Testis (tissue), 3 donors: Measurements from ENCODE around the gene MED27. TPM values are rescaled to one million over a fixed set of nuclear protein-coding genes. Genes with fewer than 3 reads are reported as not detected.

ENCODE experiments used
- DNase-seq: peaks from one replicate; pipeline ENCODE4 v3.0.0-alpha.2; 2019
- H3K27ac ChIP-seq, 2 donors: fragments of 200-600 bp; sonication (generic); one replicate each; pipeline ENCODE4 v1.5.1; 2019
- H3K27me3 ChIP-seq: fragments of 200-600 bp; sonication (generic); one replicate; pipeline ENCODE4 v1.5.1; 2019
- H3K36me3 ChIP-seq: fragments of 200-600 bp; sonication (generic); one replicate; pipeline ENCODE4 v1.5.1; 2017; ENCODE audit warnings: low read depth; ENCODE audit errors: missing control alignments
- H3K4me1 ChIP-seq: fragments of 200-600 bp; sonication (generic); one replicate; pipeline ENCODE4 v1.5.1; 2019
- H3K4me3 ChIP-seq, 2 donors: fragments of 200-600 bp; sonication (generic); one replicate each; pipeline ENCODE4 v1.5.1; 2017 to 2019
- H3K9me3 ChIP-seq: fragments of 200-600 bp; sonication (generic); one replicate; pipeline ENCODE4 v1.5.1; 2017
- CTCF ChIP-seq, 3 experiments: fragments of 450-650 bp in 2 of 3; fragments of 200-600 bp in 1 of 3; sonication (generic) in 1 of 3; IDR thresholded peaks; one replicate each; pipeline ENCODE4 v1.5.1; 2016 to 2019; ENCODE audit warnings: antibody characterized with exemption in 3 of 3, mild to moderate bottlenecking in 2 of 3, moderate library complexity in 1 of 3
- POLR2A ChIP-seq: fragments of 450-650 bp; IDR thresholded peaks from one replicate; pipeline ENCODE4 v1.6.1; 2017; ENCODE audit warnings: antibody characterized with exemption, mild to moderate bottlenecking, moderate library complexity
- WGBS, 2 donors: methylation state at CpG; one replicate each; pipeline ENCODE4 v1.1.5; 2018; 5-methylcytosine and 5-hydroxymethylcytosine counted together
- intact Hi-C: fragments of 100-400 bp; cut with DNase I; formaldehyde crosslinking; loops from one replicate; pipeline ENCODE4 v1.15.1; 2023; ENCODE audit warnings: low total_unique reads
- polyA plus RNA-seq: library from polyadenylated mRNA; stranded (reverse); fragments of 350-450 nt; fragmentation: Illumina TruSeq; extraction: RNeasy Lipid Tissue Mini Kit (QIAGEN cat#74804); gene quantifications from one replicate; pipeline ENCODE4 v1.2.3, GENCODE V29; 2014; ENCODE audit warnings: low read depth, low replicate concordance; ENCODE audit not compliant: insufficient read depth
- total RNA-seq, 2 donors: library from RNA; depleted of rRNA; stranded (reverse); fragments of >200 nt; gene quantifications; one replicate each; pipeline ENCODE4 v1.2.3, GENCODE V29; 2016

Gene MED27
- total and polyA plus RNA-seq, 3 donors from 2014 or later: 30.7 to 45.0 (median 33.7) TPM

GRCh38 chr9:132114102-132114707, 34.5 kb upstream of the MED27 start:
- no peak overlapping the region for H3K27ac ChIP-seq
- no peaks in the 10 kb centered on the region for H3K4me1 ChIP-seq
- no peak for TF ChIP-seq CTCF (IDR thresholded peaks at IDR 0.05)
- no peak for TF ChIP-seq POLR2A
- peak; percentile 76 for DNase-seq
- 12 to 22% methylated on average over 15 to 18 of the region's 18 CpGs for WGBS, 2 donors
- no peaks in the 10 kb centered on the region for H3K27me3 ChIP-seq
- H3K36me3 ChIP-seq: no peaks in the 10 kb centered on the region
- H3K9me3 ChIP-seq: no peaks in the 10 kb centered on the region
- no peak overlapping the region for H3K4me3 ChIP-seq
- intact Hi-C loops: no loop called here

DNA sequence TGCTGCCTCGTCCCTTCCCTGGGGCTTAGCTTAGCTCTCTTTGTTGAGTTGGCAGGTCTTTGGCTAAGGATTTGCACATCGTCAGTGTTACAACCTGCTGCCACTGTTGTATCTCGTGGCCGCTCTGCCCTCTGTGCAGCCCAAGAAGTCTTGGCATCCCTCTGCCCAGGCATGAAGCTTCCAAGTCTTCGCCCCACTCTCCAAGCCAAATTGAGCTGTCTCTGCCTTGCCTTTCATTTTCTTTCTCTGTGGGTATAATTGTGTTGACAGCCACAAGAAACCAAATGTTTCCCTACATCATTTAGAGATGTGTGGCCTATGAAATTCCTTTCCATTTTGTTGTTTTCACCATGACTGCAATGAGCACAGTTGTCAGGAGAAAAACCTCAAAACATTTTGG, 29.6 kb upstream of the MED27 start:
- no peak for DNase-seq
- no peak for TF ChIP-seq CTCF (IDR thresholded peaks at IDR 0.05)
- no peak for TF ChIP-seq POLR2A
- WGBS, 2 donors: 72 to 77% methylated on average over 5 of the region's 5 CpGs
- Histone ChIP-seq H3K9me3 (no peaks in the 10 kb centered on the region), H3K36me3 (no peaks in the 10 kb centered on the region), H3K4me3 (no peak overlapping the region), H3K4me1 (no peaks in the 10 kb centered on the region), H3K27ac (no peak overlapping the region), H3K27me3 (no peaks in the 10 kb centered on the region)
- intact Hi-C loops: no loop called here

DNA sequence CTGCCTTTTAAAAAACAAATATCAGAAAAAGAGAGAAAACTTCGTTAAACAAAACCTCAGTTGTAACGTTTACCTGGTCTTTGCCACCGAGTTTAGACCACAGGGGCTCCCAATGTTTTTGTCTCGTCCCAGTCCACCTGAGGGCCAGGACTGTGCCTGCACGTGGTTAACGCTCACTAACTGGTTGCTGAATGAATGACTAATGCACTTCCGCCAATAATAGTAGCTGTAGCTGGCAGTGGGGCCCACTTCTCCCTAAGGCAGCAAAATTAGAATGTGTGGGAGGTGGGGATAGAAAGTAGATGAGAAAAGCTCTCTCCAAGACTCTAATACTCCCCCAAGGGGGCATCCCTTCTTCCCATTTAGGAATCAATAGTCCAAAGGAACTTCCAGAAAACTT, 29.1 kb upstream of the MED27 start:
- no peak for DNase-seq
- Histone ChIP-seq H3K4me3 (no peak overlapping the region), H3K36me3 (no peaks in the 10 kb centered on the region), H3K4me1 (no peaks in the 10 kb centered on the region), H3K27me3 (no peaks in the 10 kb centered on the region), H3K27ac (no peak overlapping the region), H3K9me3 (no peaks in the 10 kb centered on the region)
- 68 to 72% methylated on average over 7 of the region's 7 CpGs for WGBS, 2 donors
- intact Hi-C loops: no loop called here
- TF ChIP-seq CTCF (IDR thresholded peaks at IDR 0.05) (no peak), POLR2A (no peak)

DNA sequence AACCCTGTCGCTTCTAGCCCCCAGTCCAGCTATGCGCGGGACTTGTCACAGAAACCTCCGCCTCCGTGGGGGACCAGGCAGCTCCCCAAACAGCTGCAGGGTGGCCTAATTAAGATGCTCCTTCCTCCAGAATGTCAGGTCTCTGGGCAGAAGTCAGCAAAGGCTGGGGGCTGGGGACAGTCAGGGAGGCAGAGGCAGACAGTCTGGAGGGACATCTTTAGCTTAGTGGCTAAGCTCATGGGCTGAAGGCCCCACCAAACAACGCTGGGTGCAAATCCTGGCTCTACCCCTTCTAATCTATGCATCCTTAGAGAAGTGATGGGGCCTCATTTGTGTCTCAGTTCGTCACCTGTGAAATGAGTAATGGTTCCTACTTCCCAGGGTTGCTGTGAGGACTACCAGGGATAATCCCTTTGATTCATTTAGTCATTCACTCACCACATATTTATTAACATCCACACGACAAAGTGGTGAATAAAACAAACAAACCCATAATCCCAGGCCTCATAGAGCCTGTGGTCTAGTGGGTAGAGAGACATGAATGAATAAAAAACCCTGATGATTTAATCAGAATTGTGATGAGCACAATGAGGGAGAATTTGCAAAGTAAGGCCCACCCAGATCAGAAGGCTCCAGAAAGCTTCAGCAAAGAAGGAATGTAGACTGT, 20.2 kb upstream of the MED27 start:
- Histone ChIP-seq H3K36me3 (no peaks in the 10 kb centered on the region), H3K4me1 (no peaks in the 10 kb centered on the region), H3K9me3 (no peaks in the 10 kb centered on the region), H3K27ac (no peak overlapping the region), H3K27me3 (no peaks in the 10 kb centered on the region), H3K4me3 (no peak overlapping the region)
- DNase-seq: no peak
- intact Hi-C loops: no loop called here
- WGBS, 2 donors: 67 to 69% methylated on average over 8 of the region's 8 CpGs
- TF ChIP-seq POLR2A (no peak), CTCF (IDR thresholded peaks at IDR 0.05) (no peak)

DNA sequence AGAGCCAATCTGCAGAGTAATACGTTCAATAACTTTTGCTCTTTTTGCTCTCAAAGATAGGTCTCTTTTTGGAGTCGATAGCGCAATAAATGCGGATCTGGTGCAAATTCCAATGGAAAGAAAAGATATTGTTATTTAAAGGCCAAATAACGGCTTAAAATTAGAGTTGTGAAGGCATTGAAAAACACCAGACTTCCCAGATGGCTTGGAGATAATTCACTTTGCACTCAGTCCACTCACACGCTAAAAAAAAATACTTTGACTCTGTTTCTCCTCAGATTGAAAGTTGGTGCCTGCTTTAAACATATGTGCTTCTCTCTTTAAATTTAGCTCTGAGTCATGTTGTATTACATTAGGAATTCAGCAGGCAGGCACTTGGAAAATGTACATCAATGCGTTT, 19.5 kb upstream of the MED27 start:
- H3K27me3 ChIP-seq: no peaks in the 10 kb centered on the region
- no peak for DNase-seq
- H3K9me3 ChIP-seq: no peaks in the 10 kb centered on the region
- intact Hi-C loops: no loop called here
- H3K4me1 ChIP-seq: no peaks in the 10 kb centered on the region
- TF ChIP-seq POLR2A: no peak
- no peak for TF ChIP-seq CTCF (IDR thresholded peaks at IDR 0.05)
- no peak overlapping the region for H3K4me3 ChIP-seq
- no peak overlapping the region for H3K27ac ChIP-seq
- H3K36me3 ChIP-seq: no peaks in the 10 kb centered on the region
- 78 to 88% methylated on average over 7 of the region's 7 CpGs for WGBS, 2 donors
